Right lobe of liver (tissue), 6 donors: ENCODE data around the gene SEBOX. TPM values are rescaled to one million over a fixed set of nuclear protein-coding genes. Genes with fewer than 3 reads are reported as not detected.
A peak's percentile ranks its signal among the peaks of the same experiment; 100 is the strongest.

Experiments
- ATAC-seq, 4 donors: fragments of 200-7000 bp; cut with Tn5 transposase; one replicate each; pipeline ENCODE4 v1.9.1; 2020; ENCODE audit warnings: mild to moderate bottlenecking in 4 of 4, moderate library complexity in 4 of 4
- DNase-seq, 3 donors: peaks; one replicate each; pipeline ENCODE4 v3.0.0-alpha.2; 2020
- H3K27ac ChIP-seq, 3 donors: fragments of 200-600 bp; one replicate each; pipeline ENCODE4 v1.8.0; 2022
- H3K27me3 ChIP-seq, 2 donors: fragments of 200-600 bp; one replicate each; pipeline ENCODE4 v1.8.0; 2022
- H3K36me3 ChIP-seq, 4 donors: fragments of 200-600 bp; sonication (generic) in 1 of 4; one replicate each; pipeline versions ENCODE4 v1.5.1 to v1.8.0; 2017 to 2022; ENCODE audit warnings: control low read depth in 1 of 4
- H3K4me1 ChIP-seq, 4 donors: fragments of 200-600 bp; sonication (generic) in 1 of 4; one replicate each; pipeline versions ENCODE4 v1.5.1 to v1.8.0; 2017 to 2022; ENCODE audit warnings: control low read depth in 1 of 4
- H3K4me3 ChIP-seq, 3 donors: fragments of 200-600 bp; one replicate each; pipeline ENCODE4 v1.8.0; 2022
- H3K9me3 ChIP-seq, 4 donors: fragments of 200-600 bp; sonication (generic) in 1 of 4; one replicate each; pipeline versions ENCODE4 v1.5.1 to v1.8.0; 2017 to 2022; ENCODE audit warnings: control low read depth in 1 of 4
- POLR2A ChIP-seq: fragments of 450-650 bp; IDR thresholded peaks from one replicate; pipeline ENCODE4 v1.6.1; 2017; ENCODE audit warnings: antibody characterized with exemption, mild to moderate bottlenecking
- WGBS: methylation state at CpG from one replicate; pipeline ENCODE4 v1.1.6; 2018; ENCODE audit warnings: low coverage, low lambda C conversion rate; ENCODE audit not compliant: insufficient coverage; ENCODE audit errors: missing lambda C conversion rate; 5-methylcytosine and 5-hydroxymethylcytosine counted together
- intact Hi-C, 2 donors: fragments of 100-400 bp; cut with DNase I; formaldehyde crosslinking; loops; one replicate each; pipeline versions ENCODE4 v1.11.2 to v1.14.1; 2022
- total RNA-seq, 6 experiments: library from RNA; depleted of rRNA in 2 of 6; stranded (reverse); fragments of >200 nt in 2 of 6; fragmentation: NEBNext Ultra II Directional in 3 of 6; extraction: Animal tissue kit (Norgen Biotek cat#: 25700) in 3 of 6; gene quantifications; one replicate each; pipeline versions ENCODE4 v1.1.0 to v1.2.4, GENCODE V29; 2016 to 2023
- TF ChIP-seq, protein P1 (sequence below), 4 donors: fragments of 200-600 bp in 3 of 4; fragments of 450-650 bp in 1 of 4; IDR thresholded peaks; one replicate each; pipeline versions ENCODE4 v1.5.1 to v1.8.0; 2016 to 2022; ENCODE audit warnings: antibody characterized with exemption in 4 of 4, mild to moderate bottlenecking in 2 of 4
- donor health status: DM: no; HTN: yes; CAD: no.
- donor health status: DM: no; HTN: no; CAD: no.
- donor health status: DM: no; HTN: no; CAD: no.
- donor health status: DM: no; HTN: yes; CAD: no.
- donor health status: DM: no; HTN: yes; CAD: no.

SEBOX gene
- total RNA-seq, 6 experiments from 2014 or later = not detected

DNA sequence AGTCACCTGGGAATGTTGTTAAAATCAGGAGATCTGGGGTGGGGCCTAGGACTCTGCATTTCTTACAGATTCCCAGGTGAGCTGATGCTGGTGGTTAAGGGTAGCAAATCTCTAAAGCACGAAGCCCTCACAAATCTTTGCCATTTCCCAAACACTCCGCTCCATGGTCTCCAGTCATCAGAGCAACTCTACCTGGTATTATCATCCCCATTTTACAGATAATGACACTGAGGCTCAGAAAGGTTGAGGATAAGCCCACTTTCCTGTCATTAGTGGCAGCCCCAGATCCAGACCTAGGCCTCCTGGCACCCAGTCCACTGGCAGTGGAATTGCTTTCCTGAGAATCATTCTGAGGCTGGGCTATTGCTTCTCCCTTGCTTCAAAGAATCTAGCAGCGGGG, 32.3 kb upstream of the SEBOX start:
- peaks cover 0 to 30% (median 12%) of the 10 kb centered on the region in 4 donors for H3K4me1 ChIP-seq
- H3K4me3 ChIP-seq = no peak overlapping the region
- intact Hi-C loops = no loop called here
- 80% methylated on average over 1 of the region's 3 CpGs for WGBS
- ATAC-seq (no peak), DNase-seq (no peak)
- no peaks in the 10 kb centered on the region for H3K9me3 ChIP-seq
- H3K27ac ChIP-seq = peak overlapping the region in 1 of 3 donors; percentile 65
- H3K36me3 ChIP-seq = peaks cover 0 to 43% (median 10%) of the 10 kb centered on the region in 4 donors
- H3K27me3 ChIP-seq = no peaks in the 10 kb centered on the region
- no peak for TF ChIP-seq POLR2A
- TF ChIP-seq, protein P1, sequence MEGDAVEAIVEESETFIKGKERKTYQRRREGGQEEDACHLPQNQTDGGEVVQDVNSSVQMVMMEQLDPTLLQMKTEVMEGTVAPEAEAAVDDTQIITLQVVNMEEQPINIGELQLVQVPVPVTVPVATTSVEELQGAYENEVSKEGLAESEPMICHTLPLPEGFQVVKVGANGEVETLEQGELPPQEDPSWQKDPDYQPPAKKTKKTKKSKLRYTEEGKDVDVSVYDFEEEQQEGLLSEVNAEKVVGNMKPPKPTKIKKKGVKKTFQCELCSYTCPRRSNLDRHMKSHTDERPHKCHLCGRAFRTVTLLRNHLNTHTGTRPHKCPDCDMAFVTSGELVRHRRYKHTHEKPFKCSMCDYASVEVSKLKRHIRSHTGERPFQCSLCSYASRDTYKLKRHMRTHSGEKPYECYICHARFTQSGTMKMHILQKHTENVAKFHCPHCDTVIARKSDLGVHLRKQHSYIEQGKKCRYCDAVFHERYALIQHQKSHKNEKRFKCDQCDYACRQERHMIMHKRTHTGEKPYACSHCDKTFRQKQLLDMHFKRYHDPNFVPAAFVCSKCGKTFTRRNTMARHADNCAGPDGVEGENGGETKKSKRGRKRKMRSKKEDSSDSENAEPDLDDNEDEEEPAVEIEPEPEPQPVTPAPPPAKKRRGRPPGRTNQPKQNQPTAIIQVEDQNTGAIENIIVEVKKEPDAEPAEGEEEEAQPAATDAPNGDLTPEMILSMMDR (IDR thresholded peaks at IDR 0.05) = no peak

DNA sequence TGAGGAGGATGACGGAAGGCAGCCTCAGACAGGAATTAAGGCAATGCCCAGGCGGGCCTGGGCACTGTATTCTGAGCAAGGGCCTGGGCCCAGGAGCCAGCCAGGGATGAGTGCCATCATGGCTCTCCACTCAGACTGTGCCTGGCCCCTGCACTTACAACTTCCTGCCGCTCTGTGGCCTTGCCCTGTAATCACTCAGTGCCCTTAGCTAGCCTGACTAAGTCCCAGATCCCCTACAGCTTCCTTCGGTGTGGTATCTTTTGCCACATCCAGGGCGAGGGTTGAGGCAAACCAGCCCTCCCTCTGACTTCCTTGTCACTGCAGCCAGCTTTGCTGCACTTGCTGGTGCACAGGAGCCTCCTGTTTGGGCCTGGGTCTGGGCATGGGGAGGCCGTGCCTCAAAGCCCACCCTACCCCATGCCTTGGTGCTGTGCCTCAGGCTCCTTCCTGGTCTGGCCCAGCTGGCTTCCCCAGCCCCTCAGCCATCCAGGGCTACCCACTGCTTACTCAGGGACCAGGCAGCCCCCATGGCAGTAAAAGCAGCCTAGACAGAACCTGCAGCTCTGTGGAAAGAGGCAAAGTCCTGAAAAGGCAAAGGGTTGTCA, 31.7 kb upstream of the SEBOX start:
- ATAC-seq = peak in 1 of 4 donors; percentile 2
- no peak for DNase-seq
- TF ChIP-seq, protein P1 (IDR thresholded peaks at IDR 0.05) = no peak
- TF ChIP-seq POLR2A = no peak
- Histone ChIP-seq H3K27me3 (no peaks in the 10 kb centered on the region), H3K27ac (peak overlapping the region in 1 of 3 donors; percentile 18), H3K4me1 (peaks cover 0 to 30% (median 12%) of the 10 kb centered on the region in 4 donors), H3K36me3 (peaks cover 0 to 37% (median 8%) of the 10 kb centered on the region in 4 donors), H3K4me3 (no peak overlapping the region), H3K9me3 (no peaks in the 10 kb centered on the region)
- WGBS = 57% methylated on average over 4 of the region's 6 CpGs
- intact Hi-C loops = no loop called here

DNA sequence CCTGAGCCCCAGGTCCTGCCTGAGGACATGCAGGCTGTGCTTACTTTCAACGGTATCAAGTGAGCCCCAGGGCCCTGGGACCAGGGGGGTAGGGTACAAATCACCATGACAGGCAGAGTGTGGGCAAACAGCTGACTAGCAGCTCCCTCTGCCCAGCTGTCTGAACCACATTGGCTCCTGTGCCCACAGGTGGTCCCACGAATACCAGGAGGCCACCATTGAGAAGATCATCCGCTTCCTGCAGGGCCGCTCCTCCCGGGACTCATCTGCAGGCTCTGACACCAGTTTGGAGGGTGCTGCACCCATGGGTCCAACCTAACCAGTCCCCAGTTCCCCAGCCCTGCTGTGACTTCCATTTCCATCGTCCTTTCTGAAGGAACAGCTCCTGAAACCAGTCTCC, 31.0 kb upstream of the SEBOX start:
- no peaks in the 10 kb centered on the region for H3K9me3 ChIP-seq
- WGBS = 83% methylated on average over 1 of the region's 6 CpGs
- no peak overlapping the region for H3K27ac ChIP-seq
- ATAC-seq (no peak), DNase-seq (no peak)
- no peak overlapping the region for H3K4me3 ChIP-seq
- H3K4me1 ChIP-seq = peaks cover 0 to 30% (median 12%) of the 10 kb centered on the region in 4 donors
- H3K27me3 ChIP-seq = no peaks in the 10 kb centered on the region
- intact Hi-C loops = no loop called here
- peaks cover 0 to 30% (median 7%) of the 10 kb centered on the region in 4 donors for H3K36me3 ChIP-seq
- TF ChIP-seq, protein P1 (IDR thresholded peaks at IDR 0.05) = no peak
- TF ChIP-seq POLR2A = no peak

DNA sequence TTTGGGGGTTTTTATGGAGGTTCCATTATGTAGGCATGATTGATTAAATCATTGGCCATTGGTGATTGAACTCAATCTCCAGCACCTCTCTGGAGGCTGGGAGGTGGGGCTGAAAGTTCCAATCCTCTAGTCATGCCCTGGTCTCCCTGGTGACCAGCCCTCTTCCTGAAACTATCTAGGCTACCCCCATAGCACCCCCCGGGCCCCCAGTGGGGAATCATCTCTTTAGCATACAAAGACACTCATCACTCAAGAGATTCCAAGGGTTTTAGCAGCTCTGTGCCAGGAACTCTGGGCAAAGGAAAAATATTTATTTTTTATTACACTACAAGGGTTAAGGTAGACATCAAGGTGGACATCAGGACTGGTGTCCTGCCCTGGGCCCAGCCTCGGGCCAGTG, 30.4 kb upstream of the SEBOX start:
- Histone ChIP-seq H3K27me3 (no peaks in the 10 kb centered on the region), H3K36me3 (peaks cover 0 to 30% (median 6%) of the 10 kb centered on the region in 4 donors), H3K27ac (no peak overlapping the region), H3K4me3 (no peak overlapping the region), H3K9me3 (no peaks in the 10 kb centered on the region), H3K4me1 (peaks cover 0 to 30% (median 12%) of the 10 kb centered on the region in 4 donors)
- DNase-seq (no peak), ATAC-seq (no peak)
- intact Hi-C loops = no loop called here
- WGBS = 71% methylated on average over 1 of the region's 2 CpGs
- TF ChIP-seq, protein P1 (IDR thresholded peaks at IDR 0.05) = no peak
- TF ChIP-seq POLR2A = no peak
